ENCODE results near the gene SIPA1L3.
"Not testable (repeated sequence)": the region's sequence is repeated elsewhere in the genome, so short reads cannot be mapped to it uniquely, and the experiment has no call there.

The SIPA1L3 gene, protein sequence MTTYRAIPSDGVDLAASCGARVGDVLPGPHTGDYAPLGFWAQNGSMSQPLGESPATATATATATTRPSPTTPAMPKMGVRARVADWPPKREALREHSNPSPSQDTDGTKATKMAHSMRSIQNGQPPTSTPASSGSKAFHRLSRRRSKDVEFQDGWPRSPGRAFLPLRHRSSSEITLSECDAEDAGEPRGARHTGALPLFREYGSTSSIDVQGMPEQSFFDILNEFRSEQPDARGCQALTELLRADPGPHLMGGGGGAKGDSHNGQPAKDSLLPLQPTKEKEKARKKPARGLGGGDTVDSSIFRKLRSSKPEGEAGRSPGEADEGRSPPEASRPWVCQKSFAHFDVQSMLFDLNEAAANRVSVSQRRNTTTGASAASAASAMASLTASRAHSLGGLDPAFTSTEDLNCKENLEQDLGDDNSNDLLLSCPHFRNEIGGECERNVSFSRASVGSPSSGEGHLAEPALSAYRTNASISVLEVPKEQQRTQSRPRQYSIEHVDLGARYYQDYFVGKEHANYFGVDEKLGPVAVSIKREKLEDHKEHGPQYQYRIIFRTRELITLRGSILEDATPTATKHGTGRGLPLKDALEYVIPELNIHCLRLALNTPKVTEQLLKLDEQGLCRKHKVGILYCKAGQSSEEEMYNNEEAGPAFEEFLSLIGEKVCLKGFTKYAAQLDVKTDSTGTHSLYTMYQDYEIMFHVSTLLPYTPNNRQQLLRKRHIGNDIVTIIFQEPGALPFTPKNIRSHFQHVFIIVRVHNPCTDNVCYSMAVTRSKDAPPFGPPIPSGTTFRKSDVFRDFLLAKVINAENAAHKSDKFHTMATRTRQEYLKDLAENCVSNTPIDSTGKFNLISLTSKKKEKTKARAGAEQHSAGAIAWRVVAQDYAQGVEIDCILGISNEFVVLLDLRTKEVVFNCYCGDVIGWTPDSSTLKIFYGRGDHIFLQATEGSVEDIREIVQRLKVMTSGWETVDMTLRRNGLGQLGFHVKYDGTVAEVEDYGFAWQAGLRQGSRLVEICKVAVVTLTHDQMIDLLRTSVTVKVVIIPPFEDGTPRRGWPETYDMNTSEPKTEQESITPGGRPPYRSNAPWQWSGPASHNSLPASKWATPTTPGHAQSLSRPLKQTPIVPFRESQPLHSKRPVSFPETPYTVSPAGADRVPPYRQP (N-terminal part only)
- 40.3 to 58.9 (median 40.6) reads per million in 3 donors for total RNA-seq

GRCh38 chr19:37906869-37907734 lies at the start of gene SIPA1L3:
Gene SIPA1L3 (plus strand): TSS chr19:37907208. CDS start chr19:38081566, 174,358 bp downstream.
- Histone ChIP-seq H3K4me3 (ENCODE audit: insufficient read depth, low read depth, low read length, poor library complexity, severe bottlenecking) (peak within 1 kb of the TSS; percentile 94), H3K27me3 (replicated peaks; ENCODE audit: control insufficient read depth, insufficient read depth, low read length, poor library complexity, severe bottlenecking) (no peaks in the 10 kb centered on the region)
- peak; percentile 78 to 87 (median 86) for DNase-seq

DNA sequence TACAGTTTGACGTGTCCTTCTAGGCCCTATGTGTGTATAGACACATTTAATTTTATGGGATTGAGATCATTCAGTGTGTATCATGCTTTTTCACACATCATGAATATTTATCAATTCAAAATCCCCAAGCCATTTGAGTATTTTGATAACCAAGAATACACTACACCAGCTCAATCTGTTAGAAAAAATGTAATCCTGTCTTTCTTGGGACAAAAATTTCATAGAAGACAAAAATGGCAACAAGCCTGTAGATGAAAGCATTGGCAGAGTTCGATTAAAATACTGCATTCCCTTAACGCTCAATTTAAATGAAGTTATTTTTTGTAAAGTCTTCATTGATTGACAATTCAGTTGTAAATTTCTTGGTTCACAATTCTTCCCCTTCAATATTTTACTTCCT lies 42.5 kb upstream of the SIPA1L3 start:
- Histone ChIP-seq H3K4me3 (ENCODE audit: insufficient read depth, low read depth, low read length, poor library complexity, severe bottlenecking) (no peak overlapping the region), H3K4me1 (ENCODE audit: control insufficient read depth, insufficient read depth, low read length, poor library complexity, severe bottlenecking) (no peaks in the 10 kb centered on the region), H3K27me3 (replicated peaks; ENCODE audit: control insufficient read depth, insufficient read depth, low read length, poor library complexity, severe bottlenecking) (no peaks in the 10 kb centered on the region), H3K9me3 (ENCODE audit: control insufficient read depth, low read length) (no peaks in the 10 kb centered on the region), H3K27ac (ENCODE audit: insufficient read depth, low read length, poor library complexity, severe bottlenecking) (no peak overlapping the region), H3K36me3 (ENCODE audit: control insufficient read depth, insufficient read depth, low read length) (no peaks in the 10 kb centered on the region)
- no peak for DNase-seq

More at GRCh38 chr19:37906869-37907734, at the start of gene SIPA1L3:
- H3K4me1 ChIP-seq (ENCODE audit: control insufficient read depth, insufficient read depth, low read length, poor library complexity, severe bottlenecking): peaks cover 6% of the 10 kb centered on the region
- H3K27ac ChIP-seq (ENCODE audit: insufficient read depth, low read length, poor library complexity, severe bottlenecking): peak within 1 kb of the TSS; percentile 76
- no peaks in the 10 kb centered on the region for H3K36me3 ChIP-seq (ENCODE audit: control insufficient read depth, insufficient read depth, low read length)
- no peaks in the 10 kb centered on the region for H3K9me3 ChIP-seq (ENCODE audit: control insufficient read depth, low read length)

DNA sequence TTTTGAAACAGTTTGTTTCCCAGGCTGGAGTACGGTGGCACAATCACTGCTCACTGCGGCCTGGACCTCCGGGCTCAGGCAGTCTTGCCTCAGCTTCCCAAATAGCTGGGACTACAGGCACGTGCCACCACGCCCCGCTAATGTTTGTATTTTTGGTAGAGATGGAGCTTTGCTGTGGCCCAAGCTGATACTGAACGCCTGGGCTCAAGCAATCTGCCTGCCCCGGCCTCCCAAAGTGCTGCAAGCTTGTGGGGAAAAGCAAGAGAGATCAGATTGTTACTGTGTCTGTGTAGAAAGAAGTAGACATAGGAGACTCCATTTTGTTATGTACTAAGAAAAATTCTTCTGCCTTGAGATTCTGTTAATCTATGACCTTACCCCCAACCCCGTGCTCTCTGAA lies 41.1 kb upstream of the SIPA1L3 start:
- H3K36me3 ChIP-seq (ENCODE audit: control insufficient read depth, insufficient read depth, low read length); DNase-seq; H3K9me3 ChIP-seq (ENCODE audit: control insufficient read depth, low read length); H3K27ac ChIP-seq (ENCODE audit: insufficient read depth, low read length, poor library complexity, severe bottlenecking); H3K4me1 ChIP-seq (ENCODE audit: control insufficient read depth, insufficient read depth, low read length, poor library complexity, severe bottlenecking); H3K4me3 ChIP-seq (ENCODE audit: insufficient read depth, low read depth, low read length, poor library complexity, severe bottlenecking); H3K27me3 ChIP-seq (replicated peaks; ENCODE audit: control insufficient read depth, insufficient read depth, low read length, poor library complexity, severe bottlenecking): not testable (repeated sequence)

- H3K4me1 ChIP-seq (ENCODE audit: control insufficient read depth, insufficient read depth, low read length, poor library complexity, severe bottlenecking): no peaks in the 10 kb centered on the region
- H3K36me3 ChIP-seq (ENCODE audit: control insufficient read depth, insufficient read depth, low read length): no peaks in the 10 kb centered on the region
- H3K27me3 ChIP-seq (replicated peaks; ENCODE audit: control insufficient read depth, insufficient read depth, low read length, poor library complexity, severe bottlenecking): no peaks in the 10 kb centered on the region
- no peak overlapping the region for H3K27ac ChIP-seq (ENCODE audit: insufficient read depth, low read length, poor library complexity, severe bottlenecking)
- DNase-seq: no peak
- H3K9me3 ChIP-seq (ENCODE audit: control insufficient read depth, low read length): no peaks in the 10 kb centered on the region
- H3K4me3 ChIP-seq (ENCODE audit: insufficient read depth, low read depth, low read length, poor library complexity, severe bottlenecking): no peak overlapping the region
Measured at GRCh38 chr19:37867831-37868230, 39.2 kb upstream of the SIPA1L3 start.

GRCh38 chr19:37869766-37870340 lies 37.2 kb upstream of the SIPA1L3 start:
- H3K9me3 ChIP-seq (ENCODE audit: control insufficient read depth, low read length): no peaks in the 10 kb centered on the region
- H3K4me3 ChIP-seq (ENCODE audit: insufficient read depth, low read depth, low read length, poor library complexity, severe bottlenecking): no peak overlapping the region
- no peak for DNase-seq
- no peaks in the 10 kb centered on the region for H3K4me1 ChIP-seq (ENCODE audit: control insufficient read depth, insufficient read depth, low read length, poor library complexity, severe bottlenecking)
- no peaks in the 10 kb centered on the region for H3K36me3 ChIP-seq (ENCODE audit: control insufficient read depth, insufficient read depth, low read length)
- H3K27ac ChIP-seq (ENCODE audit: insufficient read depth, low read length, poor library complexity, severe bottlenecking): no peak overlapping the region
- no peaks in the 10 kb centered on the region for H3K27me3 ChIP-seq (replicated peaks; ENCODE audit: control insufficient read depth, insufficient read depth, low read length, poor library complexity, severe bottlenecking)

DNA sequence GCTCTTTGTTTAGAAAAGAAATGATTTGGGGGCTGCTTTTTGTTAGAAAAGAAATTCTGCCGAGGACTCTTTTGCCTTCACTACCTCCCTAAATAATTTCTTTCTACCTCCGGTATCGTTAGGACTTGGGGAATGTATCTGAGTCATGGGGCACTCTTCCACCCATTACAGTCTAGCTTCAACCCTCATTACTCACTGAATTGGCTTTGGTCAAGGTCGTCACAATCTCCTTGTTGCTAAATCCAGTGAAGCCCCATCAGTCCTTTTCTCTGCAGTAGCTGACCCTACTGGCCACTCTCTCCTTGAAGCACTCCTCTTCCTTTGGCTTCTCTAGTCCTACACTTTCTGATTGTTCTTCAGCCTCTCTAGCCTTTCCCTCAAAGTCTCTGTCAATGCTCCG lies 34.6 kb upstream of the SIPA1L3 start:
- H3K4me3 ChIP-seq (ENCODE audit: insufficient read depth, low read depth, low read length, poor library complexity, severe bottlenecking): no peak overlapping the region
- H3K27me3 ChIP-seq (replicated peaks; ENCODE audit: control insufficient read depth, insufficient read depth, low read length, poor library complexity, severe bottlenecking): no peaks in the 10 kb centered on the region
- H3K4me1 ChIP-seq (ENCODE audit: control insufficient read depth, insufficient read depth, low read length, poor library complexity, severe bottlenecking): no peaks in the 10 kb centered on the region
- H3K27ac ChIP-seq (ENCODE audit: insufficient read depth, low read length, poor library complexity, severe bottlenecking): no peak overlapping the region
- H3K9me3 ChIP-seq (ENCODE audit: control insufficient read depth, low read length): no peaks in the 10 kb centered on the region
- no peak for DNase-seq
- no peaks in the 10 kb centered on the region for H3K36me3 ChIP-seq (ENCODE audit: control insufficient read depth, insufficient read depth, low read length)

DNA sequence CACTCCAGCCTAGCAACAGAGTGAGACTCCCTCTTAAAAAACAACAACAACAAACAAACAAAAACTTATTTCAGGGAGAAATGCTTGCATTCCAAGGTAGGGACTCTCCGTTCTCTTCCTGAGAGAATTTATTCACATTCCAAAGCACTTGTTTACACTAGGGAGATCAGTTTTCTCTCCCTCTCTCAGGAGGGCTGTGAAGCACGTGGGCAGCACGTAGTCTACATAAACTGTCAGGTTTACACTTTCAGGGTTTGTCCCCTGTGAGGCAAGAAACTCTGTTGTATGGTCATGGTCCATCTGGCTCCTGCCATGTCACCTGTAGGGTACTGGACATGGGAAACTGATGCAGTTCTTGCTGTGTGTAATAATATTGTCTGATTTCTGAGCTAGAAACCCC lies 32.2 kb upstream of the SIPA1L3 start:
- no peak overlapping the region for H3K4me3 ChIP-seq (ENCODE audit: insufficient read depth, low read depth, low read length, poor library complexity, severe bottlenecking)
- H3K4me1 ChIP-seq (ENCODE audit: control insufficient read depth, insufficient read depth, low read length, poor library complexity, severe bottlenecking): no peaks in the 10 kb centered on the region
- no peaks in the 10 kb centered on the region for H3K36me3 ChIP-seq (ENCODE audit: control insufficient read depth, insufficient read depth, low read length)
- no peaks in the 10 kb centered on the region for H3K27me3 ChIP-seq (replicated peaks; ENCODE audit: control insufficient read depth, insufficient read depth, low read length, poor library complexity, severe bottlenecking)
- no peak for DNase-seq
- no peaks in the 10 kb centered on the region for H3K9me3 ChIP-seq (ENCODE audit: control insufficient read depth, low read length)
- no peak overlapping the region for H3K27ac ChIP-seq (ENCODE audit: insufficient read depth, low read length, poor library complexity, severe bottlenecking)

DNA sequence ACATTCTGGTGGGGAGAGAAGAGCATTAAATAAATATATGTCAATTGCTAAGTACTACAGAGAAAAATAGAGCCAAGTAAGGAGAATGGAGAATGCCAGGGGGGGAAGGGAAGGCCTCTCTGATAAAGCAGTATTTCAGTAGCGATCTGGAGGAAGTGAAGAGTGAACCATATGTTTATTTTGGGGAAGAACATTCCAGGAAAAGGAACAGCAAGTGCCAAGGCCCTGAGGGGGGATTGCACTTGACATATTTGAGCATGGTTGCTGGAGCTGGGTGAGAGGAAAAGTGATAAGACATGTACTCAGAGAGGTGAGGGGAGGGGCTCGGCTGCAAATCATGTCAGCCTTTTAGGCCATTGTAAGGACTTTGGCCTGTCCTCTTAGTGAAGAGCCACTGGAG lies 31.0 kb upstream of the SIPA1L3 start:
- H3K4me3 ChIP-seq (ENCODE audit: insufficient read depth, low read depth, low read length, poor library complexity, severe bottlenecking): no peak overlapping the region
- H3K4me1 ChIP-seq (ENCODE audit: control insufficient read depth, insufficient read depth, low read length, poor library complexity, severe bottlenecking): no peaks in the 10 kb centered on the region

GRCh38 chr19:37877147-37877546 lies 29.9 kb upstream of the SIPA1L3 start:
- H3K36me3 ChIP-seq (ENCODE audit: control insufficient read depth, insufficient read depth, low read length): no peaks in the 10 kb centered on the region
- no peak for DNase-seq
- no peak overlapping the region for H3K27ac ChIP-seq (ENCODE audit: insufficient read depth, low read length, poor library complexity, severe bottlenecking)
- no peaks in the 10 kb centered on the region for H3K27me3 ChIP-seq (replicated peaks; ENCODE audit: control insufficient read depth, insufficient read depth, low read length, poor library complexity, severe bottlenecking)
- H3K4me1 ChIP-seq (ENCODE audit: control insufficient read depth, insufficient read depth, low read length, poor library complexity, severe bottlenecking): no peaks in the 10 kb centered on the region
- peaks cover 4% of the 10 kb centered on the region for H3K9me3 ChIP-seq (ENCODE audit: control insufficient read depth, low read length)
- H3K4me3 ChIP-seq (ENCODE audit: insufficient read depth, low read depth, low read length, poor library complexity, severe bottlenecking): no peak overlapping the region

More for the DNA sequence above, 31.0 kb upstream of the SIPA1L3 start:
- no peaks in the 10 kb centered on the region for H3K27me3 ChIP-seq (replicated peaks; ENCODE audit: control insufficient read depth, insufficient read depth, low read length, poor library complexity, severe bottlenecking)
- DNase-seq: no peak
- no peaks in the 10 kb centered on the region for H3K9me3 ChIP-seq (ENCODE audit: control insufficient read depth, low read length)
- no peaks in the 10 kb centered on the region for H3K36me3 ChIP-seq (ENCODE audit: control insufficient read depth, insufficient read depth, low read length)
- no peak overlapping the region for H3K27ac ChIP-seq (ENCODE audit: insufficient read depth, low read length, poor library complexity, severe bottlenecking)
